ENCODE results near the gene EXOSC9. TPM values are rescaled to one million over a fixed set of nuclear protein-coding genes. Genes with fewer than 3 reads are reported as not detected.

The EXOSC9 gene
- total and polyA plus RNA-seq, 2 donors from 2014 or later: 17.6 to 19.9 TPM

DNA sequence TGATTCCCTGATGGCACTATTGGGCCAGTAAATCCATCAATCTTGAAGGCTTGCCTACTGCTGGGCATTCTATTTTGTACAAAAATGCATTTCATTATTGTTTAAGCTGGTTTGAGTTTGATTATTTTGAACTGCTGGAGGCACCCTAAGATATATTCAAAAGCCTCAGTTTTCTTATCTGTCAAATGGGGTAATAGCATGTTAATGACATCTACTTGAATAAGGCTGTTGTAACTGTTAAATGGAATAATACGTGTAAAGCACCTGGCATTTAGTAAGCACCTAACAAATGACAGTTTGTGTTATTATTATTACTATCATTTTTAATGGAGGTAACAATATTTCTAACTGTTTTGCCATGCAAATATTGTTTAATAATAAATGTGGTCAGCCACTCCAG is 29.3 kb upstream of the EXOSC9 start:
- Histone ChIP-seq H3K27ac (ENCODE audit: low read depth in 2 of 2, low read length in 2 of 2) (no peak overlapping the region), H3K4me1 (ENCODE audit: control insufficient read depth in 2 of 3, insufficient read depth in 2 of 3, low read depth in 1 of 3, low read length in 3 of 3) (no peaks in the 10 kb centered on the region), H3K27me3 (ENCODE audit: control insufficient read depth, insufficient read depth, low read length) (no peaks in the 10 kb centered on the region), H3K36me3 (ENCODE audit: control insufficient read depth in 2 of 3, insufficient read depth in 3 of 3, low read length in 3 of 3) (no peaks in the 10 kb centered on the region), H3K9ac (ENCODE audit: low read length in 3 of 3) (no peak overlapping the region), H3K9me3 (ENCODE audit: control insufficient read depth in 2 of 3, insufficient read depth in 1 of 3, low read length in 3 of 3) (no peaks in the 10 kb centered on the region), H3K4me3 (ENCODE audit: low read length in 3 of 3) (no peak overlapping the region)
- TF ChIP-seq, protein P1, sequence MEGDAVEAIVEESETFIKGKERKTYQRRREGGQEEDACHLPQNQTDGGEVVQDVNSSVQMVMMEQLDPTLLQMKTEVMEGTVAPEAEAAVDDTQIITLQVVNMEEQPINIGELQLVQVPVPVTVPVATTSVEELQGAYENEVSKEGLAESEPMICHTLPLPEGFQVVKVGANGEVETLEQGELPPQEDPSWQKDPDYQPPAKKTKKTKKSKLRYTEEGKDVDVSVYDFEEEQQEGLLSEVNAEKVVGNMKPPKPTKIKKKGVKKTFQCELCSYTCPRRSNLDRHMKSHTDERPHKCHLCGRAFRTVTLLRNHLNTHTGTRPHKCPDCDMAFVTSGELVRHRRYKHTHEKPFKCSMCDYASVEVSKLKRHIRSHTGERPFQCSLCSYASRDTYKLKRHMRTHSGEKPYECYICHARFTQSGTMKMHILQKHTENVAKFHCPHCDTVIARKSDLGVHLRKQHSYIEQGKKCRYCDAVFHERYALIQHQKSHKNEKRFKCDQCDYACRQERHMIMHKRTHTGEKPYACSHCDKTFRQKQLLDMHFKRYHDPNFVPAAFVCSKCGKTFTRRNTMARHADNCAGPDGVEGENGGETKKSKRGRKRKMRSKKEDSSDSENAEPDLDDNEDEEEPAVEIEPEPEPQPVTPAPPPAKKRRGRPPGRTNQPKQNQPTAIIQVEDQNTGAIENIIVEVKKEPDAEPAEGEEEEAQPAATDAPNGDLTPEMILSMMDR (IDR thresholded peaks at IDR 0.05; ENCODE audit: borderline replicate concordance, extremely low read depth, insufficient read depth): no peak
- no peak for DNase-seq
- intact Hi-C loops (cut with DNase I): no loop called here
- no peak for FAIRE-seq

DNA sequence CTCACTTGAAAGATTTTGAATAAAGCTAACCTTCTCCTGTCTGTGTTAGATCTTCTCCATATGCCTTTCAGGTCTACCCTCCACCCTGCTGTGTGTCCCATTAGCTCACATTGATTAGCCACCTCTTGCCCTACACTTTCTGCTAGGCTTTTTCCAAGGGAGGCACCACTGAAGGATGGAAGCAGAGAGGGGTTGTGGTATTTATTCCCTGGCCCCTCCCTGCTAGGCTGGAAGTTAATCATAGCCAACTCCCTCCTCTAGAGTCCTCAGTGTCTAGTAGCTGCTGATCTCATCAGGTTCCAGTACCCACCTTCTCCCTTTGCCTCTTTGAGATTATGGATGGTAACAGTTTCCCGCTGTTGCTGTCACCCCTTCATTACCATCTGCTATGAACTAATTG is 27.2 kb upstream of the EXOSC9 start:
- TF ChIP-seq, protein P1 (IDR thresholded peaks at IDR 0.05; ENCODE audit: borderline replicate concordance, extremely low read depth, insufficient read depth): no peak
- no peak for FAIRE-seq
- intact Hi-C loops (cut with DNase I): no loop called here

DNA sequence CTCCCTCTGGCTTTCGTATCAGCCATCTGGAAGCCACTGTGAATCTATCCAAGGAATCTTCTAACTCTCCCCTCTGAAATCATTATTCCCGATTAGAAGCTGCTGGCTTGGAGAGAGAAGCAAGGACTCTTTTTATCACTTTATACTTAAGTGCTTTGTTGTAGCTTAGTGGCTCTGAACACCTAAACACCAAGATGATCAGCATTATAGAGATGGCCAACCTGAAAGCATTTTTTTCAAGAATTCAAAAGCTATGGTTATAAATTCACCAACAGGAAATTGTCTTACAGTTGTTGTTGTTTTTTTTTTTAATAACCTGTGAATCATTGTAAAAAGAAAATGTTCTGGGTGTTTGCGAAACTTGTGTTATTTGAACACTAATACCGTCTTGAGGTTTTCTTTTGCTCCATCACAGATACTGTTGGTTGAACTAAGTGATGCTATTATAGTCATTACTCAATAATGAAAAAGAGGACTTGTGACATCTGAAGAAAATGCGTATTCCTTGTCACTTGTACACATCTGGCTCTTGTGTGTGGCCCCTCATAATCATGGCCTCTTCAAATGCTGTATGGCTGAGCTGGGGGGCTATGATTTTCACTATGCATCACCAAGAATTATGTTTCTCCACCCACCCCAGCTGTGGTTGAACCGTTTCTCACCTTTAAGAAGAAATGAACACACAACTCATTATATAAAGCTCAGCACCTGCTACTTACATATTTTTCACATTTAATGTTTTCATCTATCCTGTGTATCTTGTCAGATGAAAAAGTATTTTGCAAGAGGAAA is 24.3 kb upstream of the EXOSC9 start:
- Histone ChIP-seq H3K27ac (ENCODE audit: low read depth in 2 of 2, low read length in 2 of 2) (no peak overlapping the region), H3K27me3 (ENCODE audit: control insufficient read depth, insufficient read depth, low read length) (no peaks in the 10 kb centered on the region), H3K4me1 (ENCODE audit: control insufficient read depth in 2 of 3, insufficient read depth in 2 of 3, low read depth in 1 of 3, low read length in 3 of 3) (no peaks in the 10 kb centered on the region), H3K9ac (ENCODE audit: low read length in 3 of 3) (no peak overlapping the region), H3K36me3 (ENCODE audit: control insufficient read depth in 2 of 3, insufficient read depth in 3 of 3, low read length in 3 of 3) (no peaks in the 10 kb centered on the region), H3K9me3 (ENCODE audit: control insufficient read depth in 2 of 3, insufficient read depth in 1 of 3, low read length in 3 of 3) (no peaks in the 10 kb centered on the region), H3K4me3 (ENCODE audit: low read length in 3 of 3) (no peak overlapping the region)
- no peak for FAIRE-seq
- TF ChIP-seq, protein P1 (IDR thresholded peaks at IDR 0.05; ENCODE audit: borderline replicate concordance, extremely low read depth, insufficient read depth): no peak
- DNase-seq: no peak
- intact Hi-C loops (cut with DNase I): no loop called here

More for the DNA sequence above, 27.2 kb upstream of the EXOSC9 start:
- H3K9me3 ChIP-seq (ENCODE audit: control insufficient read depth in 2 of 3, insufficient read depth in 1 of 3, low read length in 3 of 3): no peaks in the 10 kb centered on the region
- H3K36me3 ChIP-seq (ENCODE audit: control insufficient read depth in 2 of 3, insufficient read depth in 3 of 3, low read length in 3 of 3): no peaks in the 10 kb centered on the region
- H3K4me3 ChIP-seq (ENCODE audit: low read length in 3 of 3): no peak overlapping the region
- H3K9ac ChIP-seq (ENCODE audit: low read length in 3 of 3): no peak overlapping the region
- no peaks in the 10 kb centered on the region for H3K4me1 ChIP-seq (ENCODE audit: control insufficient read depth in 2 of 3, insufficient read depth in 2 of 3, low read depth in 1 of 3, low read length in 3 of 3)
- no peak overlapping the region for H3K27ac ChIP-seq (ENCODE audit: low read depth in 2 of 2, low read length in 2 of 2)
- no peak for DNase-seq
- H3K27me3 ChIP-seq (ENCODE audit: control insufficient read depth, insufficient read depth, low read length): no peaks in the 10 kb centered on the region
